HAP-1 (cell line): ENCODE results near the gene CNPY1.
"Not testable (repeated sequence)": the region's sequence is repeated elsewhere in the genome, so short reads cannot be mapped to it uniquely, and the experiment has no call there.

Source experiments
- DNase-seq, 2 experiments: peaks; one replicate each; pipeline ENCODE4 v3.0.0-alpha.2; 2016 to 2020; ENCODE audit warnings: low spot score in 2 of 2
- H3K27me3 ChIP-seq: fragments of 250-450 bp; sonication (Bioruptor Pico); 2 replicates; pipeline ENCODE4 v1.5.1; 2020; ENCODE audit warnings: low read depth, mild to moderate bottlenecking, moderate library complexity
- H3K36me3 ChIP-seq: fragments of 250-450 bp; sonication (Bioruptor Pico); replicated peaks from 2 replicates; pipeline ENCODE4 v1.5.1; 2020; ENCODE audit warnings: mild to moderate bottlenecking
- H3K4me1 ChIP-seq: fragments of 250-450 bp; sonication (Bioruptor Pico); 2 replicates; pipeline ENCODE4 v1.5.1; 2020; ENCODE audit warnings: mild to moderate bottlenecking
- H3K4me3 ChIP-seq: fragments of 250-450 bp; sonication (Bioruptor Pico); 2 replicates; pipeline ENCODE4 v1.5.1; 2020; ENCODE audit warnings: mild to moderate bottlenecking, moderate library complexity
- H3K9me3 ChIP-seq: fragments of 250-450 bp; sonication (Bioruptor Pico); 2 replicates; pipeline ENCODE4 v1.5.1; 2020; ENCODE audit warnings: mild to moderate bottlenecking, moderate library complexity
- in situ Hi-C: fragments of 300-500 bp; cut with MboI; formaldehyde crosslinking; loops from 3 replicates; pipeline ENCODE4 v1.14.3; 2020; ENCODE audit warnings: low sequenced_read_pairs, inconsistent platforms, mixed read lengths

The CNPY1 gene

DNA sequence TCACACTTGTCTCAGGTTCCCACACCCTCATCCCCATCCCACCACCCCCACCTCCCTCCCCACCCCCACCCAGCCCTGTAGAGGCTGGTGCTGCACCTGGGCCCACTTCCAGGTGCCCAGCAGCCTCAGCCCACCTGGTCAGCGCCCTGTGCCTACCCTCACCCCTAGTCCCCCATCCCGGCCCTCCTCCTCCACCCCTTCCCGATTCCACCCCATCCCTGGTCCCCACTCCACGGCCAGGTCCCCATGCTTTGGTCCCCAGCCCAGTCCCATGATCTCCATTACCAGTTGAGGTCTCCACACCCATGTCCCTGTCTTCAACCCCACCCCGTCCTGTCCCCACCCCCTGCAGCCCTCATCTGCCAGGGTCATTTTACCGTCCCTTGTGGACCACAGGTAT is 24.6 kb upstream of the CNPY1 start:
- in situ Hi-C loops = no loop called here
- Histone ChIP-seq H3K36me3 (no peaks in the 10 kb centered on the region), H3K27me3 (no peaks in the 10 kb centered on the region), H3K4me1 (no peaks in the 10 kb centered on the region), H3K9me3 (no peaks in the 10 kb centered on the region), H3K4me3 (no peak overlapping the region)
- no peak for DNase-seq

DNA sequence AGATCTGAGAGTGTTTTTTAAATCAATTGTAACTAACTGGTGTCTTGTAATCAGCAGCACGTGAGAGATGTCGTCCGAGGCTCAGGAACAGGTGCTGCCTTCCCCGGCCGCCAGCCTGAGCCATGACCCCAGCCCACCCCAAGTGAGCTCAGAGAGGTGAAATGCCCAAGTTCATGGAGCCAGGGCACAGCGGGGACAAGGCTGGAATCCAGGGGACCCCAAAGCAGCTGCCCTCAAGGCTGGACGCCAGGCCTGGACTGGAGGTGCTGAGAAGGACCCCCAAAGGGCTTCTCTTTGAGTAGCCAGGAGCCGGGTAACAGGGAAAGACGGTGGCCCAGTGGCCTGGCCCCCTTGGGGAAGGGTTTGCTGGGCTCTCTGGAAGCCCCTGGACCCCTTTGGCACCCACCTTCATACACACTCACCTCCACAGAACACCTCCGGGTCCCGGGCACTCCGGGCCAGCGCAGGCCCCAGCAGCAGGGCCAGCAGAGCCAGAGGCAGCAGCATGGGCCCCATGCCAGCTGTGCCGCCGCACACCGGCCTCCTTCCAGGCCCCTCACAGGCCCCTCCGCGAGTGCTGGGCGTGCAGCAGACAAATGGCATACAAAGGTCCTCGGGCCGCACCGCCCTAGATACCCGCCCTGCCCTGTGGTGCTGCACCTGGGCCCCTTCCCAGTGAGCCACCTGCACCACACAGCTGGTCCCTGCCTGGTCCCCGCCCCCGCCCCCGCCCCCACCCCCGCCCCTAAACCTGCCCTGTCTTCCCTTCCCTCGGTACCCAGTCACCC is 24.0 kb upstream of the CNPY1 start:
- H3K4me1 ChIP-seq = no peaks in the 10 kb centered on the region
- DNase-seq = no peak
- H3K9me3 ChIP-seq = no peaks in the 10 kb centered on the region
- no peak overlapping the region for H3K4me3 ChIP-seq
- in situ Hi-C loops = no loop called here
- H3K36me3 ChIP-seq = no peaks in the 10 kb centered on the region
- H3K27me3 ChIP-seq = no peaks in the 10 kb centered on the region

DNA sequence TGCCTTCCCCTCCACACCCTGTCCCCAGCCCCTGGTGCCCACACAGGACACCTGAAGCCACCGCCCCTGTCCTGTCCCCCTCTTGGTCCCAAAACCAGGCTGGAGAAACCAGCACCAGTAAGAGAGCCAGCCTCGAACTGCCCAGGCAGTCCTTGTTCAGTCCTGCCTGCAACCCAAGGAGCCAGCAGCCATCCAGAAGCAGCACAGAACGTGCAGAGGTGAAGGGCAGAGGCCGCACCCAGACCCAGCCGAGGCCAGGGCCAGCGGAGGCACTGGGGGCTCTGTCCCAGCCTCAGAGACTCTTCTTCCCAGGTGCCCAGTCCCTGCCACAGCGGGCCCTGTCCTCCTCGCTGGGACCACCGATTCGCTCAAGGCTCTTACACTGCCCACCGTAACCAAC is 23.3 kb upstream of the CNPY1 start:
- in situ Hi-C loops = no loop called here
- H3K27me3 ChIP-seq = no peaks in the 10 kb centered on the region
- no peak for DNase-seq

DNA sequence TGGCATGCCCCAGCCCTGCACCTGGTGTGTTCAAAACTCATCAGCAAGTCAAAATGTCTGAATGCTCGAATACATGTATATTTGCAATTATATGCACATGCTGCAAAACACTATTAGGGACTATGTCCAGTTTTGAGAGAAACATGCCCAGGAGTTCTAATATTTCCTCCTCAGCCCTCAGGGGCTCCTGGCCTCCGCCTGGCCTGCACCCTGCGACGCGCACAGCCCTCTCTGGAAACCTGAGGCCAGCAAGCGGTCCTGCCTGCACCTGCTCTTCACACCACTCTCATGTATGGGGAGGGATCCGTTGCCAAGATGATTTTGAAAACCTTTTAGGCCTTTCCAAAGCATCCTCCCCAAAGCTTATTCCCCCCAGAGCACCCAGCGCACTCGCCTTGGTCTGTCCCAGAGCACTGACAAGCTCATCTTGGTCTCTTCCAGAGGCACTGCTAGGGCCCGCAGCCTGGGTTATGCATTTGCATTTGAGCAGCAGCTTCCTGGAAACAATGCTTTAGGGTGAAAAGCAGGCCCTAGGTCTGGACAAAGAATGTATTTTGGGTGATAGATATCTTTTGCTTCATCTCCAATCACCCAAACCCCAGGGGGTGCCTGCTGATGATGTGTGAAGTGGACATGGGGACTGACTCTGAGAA is 22.6 kb upstream of the CNPY1 start:
- H3K4me1 ChIP-seq = no peaks in the 10 kb centered on the region
- in situ Hi-C loops = no loop called here
- H3K4me3 ChIP-seq = no peak overlapping the region
- no peaks in the 10 kb centered on the region for H3K36me3 ChIP-seq
- no peaks in the 10 kb centered on the region for H3K9me3 ChIP-seq
- H3K27me3 ChIP-seq = no peaks in the 10 kb centered on the region
- no peak for DNase-seq

More for the DNA sequence above, 23.3 kb upstream of the CNPY1 start:
- Histone ChIP-seq H3K4me1 (no peaks in the 10 kb centered on the region), H3K4me3 (no peak overlapping the region), H3K9me3 (no peaks in the 10 kb centered on the region), H3K36me3 (no peaks in the 10 kb centered on the region)

DNA sequence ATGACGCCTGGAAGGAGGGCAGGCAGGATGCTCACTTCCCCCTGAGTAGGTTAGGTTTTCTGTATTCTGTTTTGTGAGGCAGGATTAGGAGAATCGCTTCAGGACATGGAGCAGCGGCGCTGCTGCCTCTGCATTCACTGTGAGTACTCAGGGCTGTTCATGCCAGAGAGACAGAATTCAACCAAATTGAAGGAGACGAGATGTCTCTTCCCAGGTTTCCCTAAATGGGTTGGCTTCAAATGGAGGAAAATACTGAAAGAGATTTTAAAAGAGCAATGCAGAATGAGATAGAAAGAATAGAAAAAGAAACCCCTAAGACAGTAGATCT is 21.9 kb upstream of the CNPY1 start:
- H3K27me3 ChIP-seq = no peaks in the 10 kb centered on the region
- DNase-seq = no peak
- in situ Hi-C loops = no loop called here
- no peaks in the 10 kb centered on the region for H3K4me1 ChIP-seq
- H3K4me3 ChIP-seq = no peak overlapping the region
- H3K36me3 ChIP-seq = no peaks in the 10 kb centered on the region
- H3K9me3 ChIP-seq = no peaks in the 10 kb centered on the region

DNA sequence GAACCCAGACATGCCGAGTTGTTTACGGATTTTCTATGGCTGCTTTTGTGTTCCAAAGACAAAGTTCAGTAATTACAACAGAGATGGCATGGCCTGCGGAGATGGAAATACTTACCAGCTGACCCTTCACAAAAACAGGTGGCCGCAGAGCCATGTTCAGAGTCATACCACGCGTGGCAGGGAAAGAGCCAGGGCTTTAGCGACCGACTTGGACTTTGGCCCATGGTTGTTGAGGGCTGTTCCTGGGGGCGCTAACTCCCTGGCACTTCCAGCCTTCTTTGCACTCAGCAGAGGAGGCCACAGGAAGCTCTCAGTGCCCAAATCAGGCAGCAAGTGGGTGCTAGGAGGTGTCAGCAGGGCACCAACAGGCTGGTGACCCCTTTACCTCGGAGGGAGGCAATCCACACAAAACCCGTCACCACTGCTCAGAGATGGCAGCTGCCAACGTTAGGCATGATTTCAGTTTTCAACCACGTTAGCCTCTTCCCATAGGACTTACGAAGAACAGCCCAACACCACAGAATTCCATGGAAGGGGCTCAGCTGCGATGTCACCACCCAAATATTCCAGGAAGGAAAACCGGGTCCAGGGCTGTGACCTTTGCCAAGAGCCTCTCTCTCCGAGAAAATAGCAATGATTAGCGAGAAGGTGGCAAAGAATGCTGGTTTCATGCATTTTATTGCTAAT is 21.4 kb upstream of the CNPY1 start:
- DNase-seq = no peak
- H3K4me3 ChIP-seq = no peak overlapping the region
- H3K27me3 ChIP-seq = no peaks in the 10 kb centered on the region
- H3K36me3 ChIP-seq = no peaks in the 10 kb centered on the region
- H3K9me3 ChIP-seq = no peaks in the 10 kb centered on the region
- in situ Hi-C loops = no loop called here
- no peaks in the 10 kb centered on the region for H3K4me1 ChIP-seq

DNA sequence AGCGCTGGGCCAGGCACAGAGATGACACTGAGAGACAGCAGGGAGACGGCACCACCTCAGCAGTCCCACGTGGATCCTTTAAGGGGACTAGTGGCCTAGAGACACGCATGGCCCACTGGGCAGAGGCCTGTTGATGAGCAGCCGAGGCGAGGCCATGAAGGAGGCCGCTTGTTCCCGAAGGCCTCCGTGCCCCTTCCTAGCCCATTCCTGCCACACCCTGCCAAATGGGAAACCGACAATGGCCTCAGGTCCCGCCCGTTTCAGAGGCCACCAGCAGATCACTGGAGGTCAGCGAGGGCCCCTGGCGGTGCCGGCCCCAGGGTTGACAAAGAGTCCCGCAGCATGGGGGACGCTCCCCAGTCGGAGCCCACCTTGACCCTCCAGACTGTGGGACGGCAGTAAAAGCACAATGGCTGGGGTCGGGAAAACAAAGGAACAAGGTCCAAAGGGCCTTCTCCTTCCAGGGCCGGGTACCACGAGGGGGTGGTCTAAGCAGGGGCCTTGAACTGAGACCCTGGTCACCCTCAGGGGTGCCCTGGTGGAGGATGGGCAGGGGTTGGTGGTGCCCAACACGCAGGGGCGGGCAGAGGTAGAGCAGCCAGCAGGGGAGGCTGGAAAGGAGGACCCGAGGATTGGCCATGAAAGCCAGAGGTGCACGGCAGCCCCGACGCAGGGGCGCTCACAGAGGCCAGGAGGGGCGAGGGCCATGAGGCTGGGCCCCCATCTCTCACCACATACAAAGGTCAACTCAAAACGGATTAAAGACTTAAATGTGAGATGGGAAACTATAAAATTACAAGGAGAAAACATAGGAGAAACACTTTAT is 19.9 kb upstream of the CNPY1 start:
- in situ Hi-C loops = no loop called here
- Histone ChIP-seq H3K4me3 (no peak overlapping the region), H3K36me3 (no peaks in the 10 kb centered on the region), H3K9me3 (no peaks in the 10 kb centered on the region), H3K27me3 (no peaks in the 10 kb centered on the region), H3K4me1 (no peaks in the 10 kb centered on the region)
- no peak for DNase-seq

DNA sequence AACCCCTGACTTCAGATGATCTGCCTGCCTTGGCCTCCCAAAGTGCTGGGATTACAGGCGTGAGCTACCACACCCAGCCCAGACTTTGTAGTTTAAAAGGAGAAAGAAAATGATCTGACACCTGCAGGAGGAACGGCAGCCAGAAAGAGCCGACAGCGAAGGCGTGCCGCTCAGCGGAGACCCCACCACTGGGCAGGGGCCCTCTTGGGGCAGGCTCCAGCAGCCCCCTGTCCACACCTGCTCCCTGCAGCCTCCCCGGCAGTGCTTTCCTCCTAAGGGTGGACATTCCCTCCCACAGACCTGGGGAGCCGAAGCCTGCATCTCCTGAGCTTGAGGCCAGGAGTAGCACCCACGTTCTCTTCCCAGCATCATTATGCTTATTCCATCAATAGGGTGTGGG is 19.2 kb upstream of the CNPY1 start:
- H3K4me1 ChIP-seq = no peaks in the 10 kb centered on the region
- in situ Hi-C loops = no loop called here

DNA sequence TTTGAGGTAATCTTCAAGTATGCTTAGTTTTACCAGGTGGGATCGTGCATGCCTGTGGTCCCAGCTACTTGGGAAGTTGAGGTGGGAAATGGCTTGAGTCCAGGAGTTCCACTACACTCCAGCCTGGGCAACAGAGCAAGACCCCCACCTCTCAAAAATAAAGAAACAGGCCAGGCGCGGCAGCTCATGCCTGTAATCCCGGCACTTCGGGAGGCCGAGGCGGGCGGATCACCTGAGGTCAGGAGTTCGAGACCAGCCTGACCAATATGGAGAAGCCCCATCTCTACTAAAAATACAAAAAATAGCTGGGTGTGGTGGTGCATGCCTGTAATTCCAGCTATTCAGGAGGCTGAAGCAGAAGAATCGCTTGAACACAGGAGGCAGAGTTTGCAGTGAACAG is 16.6 kb upstream of the CNPY1 start:
- H3K9me3 ChIP-seq, H3K4me1 ChIP-seq, H3K4me3 ChIP-seq, DNase-seq, H3K27me3 ChIP-seq, in situ Hi-C loops, H3K36me3 ChIP-seq: not testable (repeated sequence)

More for the DNA sequence above, 19.2 kb upstream of the CNPY1 start:
- Histone ChIP-seq H3K4me3 (no peak overlapping the region), H3K9me3 (no peaks in the 10 kb centered on the region), H3K36me3 (no peaks in the 10 kb centered on the region), H3K27me3 (no peaks in the 10 kb centered on the region)
- no peak for DNase-seq

DNA sequence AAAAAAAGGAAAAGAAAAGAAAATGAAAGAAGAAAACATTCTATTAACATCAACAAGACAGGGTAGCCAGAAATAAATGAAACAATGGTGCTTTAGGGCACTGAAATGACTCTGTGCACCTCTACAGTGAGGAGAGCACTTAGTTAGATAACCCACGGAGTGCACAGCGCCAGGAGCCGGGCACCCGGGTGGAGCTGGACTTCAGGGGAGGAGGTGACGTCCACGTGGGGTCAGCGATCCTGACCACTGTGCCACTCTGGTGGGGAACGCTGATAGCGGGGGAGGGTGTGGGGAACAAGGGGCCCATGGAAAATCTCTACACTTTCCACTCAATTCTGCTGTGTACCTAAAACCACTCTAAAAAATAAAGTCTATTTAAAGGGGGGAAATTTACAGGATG is 15.7 kb upstream of the CNPY1 start:
- H3K9me3 ChIP-seq = no peaks in the 10 kb centered on the region
- no peaks in the 10 kb centered on the region for H3K27me3 ChIP-seq
- no peak for DNase-seq
- H3K36me3 ChIP-seq = no peaks in the 10 kb centered on the region
- in situ Hi-C loops = no loop called here
- H3K4me3 ChIP-seq = no peak overlapping the region
- no peaks in the 10 kb centered on the region for H3K4me1 ChIP-seq

DNA sequence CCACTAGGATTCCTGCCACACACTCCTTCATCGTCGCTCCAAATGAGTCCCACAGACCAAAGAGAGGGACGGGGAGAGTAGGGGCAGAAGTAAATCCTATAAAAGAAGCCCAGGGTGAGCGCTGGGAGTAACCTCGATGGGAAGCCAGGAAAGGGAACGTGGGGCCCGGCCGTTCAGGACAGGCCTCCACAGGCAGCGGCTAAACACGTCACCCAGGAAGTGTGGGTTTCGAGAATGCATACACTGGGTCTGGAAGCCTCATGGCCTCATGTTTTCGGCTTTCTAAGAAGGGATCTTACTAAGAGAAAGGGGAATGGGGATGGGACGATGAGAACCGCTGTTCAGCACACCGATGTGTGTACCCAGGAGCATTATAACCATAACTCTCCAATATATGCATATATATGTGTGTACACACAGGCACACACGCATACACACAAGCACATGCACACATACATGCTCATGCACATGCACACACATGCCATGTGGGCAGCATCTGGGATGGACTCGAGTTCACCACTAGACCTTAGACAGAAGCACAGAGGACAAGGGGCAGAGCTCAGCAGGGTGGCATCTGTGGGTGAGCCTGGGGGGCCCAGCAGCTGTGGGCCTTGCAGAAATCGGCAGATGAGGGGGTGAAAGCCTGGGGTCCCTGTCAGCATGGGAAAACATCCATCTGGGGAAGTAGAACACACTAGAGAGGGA is 14.8 kb upstream of the CNPY1 start:
- no peaks in the 10 kb centered on the region for H3K9me3 ChIP-seq
- H3K4me3 ChIP-seq = no peak overlapping the region
- in situ Hi-C loops = no loop called here
- H3K36me3 ChIP-seq = no peaks in the 10 kb centered on the region
- DNase-seq = no peak
- H3K27me3 ChIP-seq = no peaks in the 10 kb centered on the region
- no peaks in the 10 kb centered on the region for H3K4me1 ChIP-seq

DNA sequence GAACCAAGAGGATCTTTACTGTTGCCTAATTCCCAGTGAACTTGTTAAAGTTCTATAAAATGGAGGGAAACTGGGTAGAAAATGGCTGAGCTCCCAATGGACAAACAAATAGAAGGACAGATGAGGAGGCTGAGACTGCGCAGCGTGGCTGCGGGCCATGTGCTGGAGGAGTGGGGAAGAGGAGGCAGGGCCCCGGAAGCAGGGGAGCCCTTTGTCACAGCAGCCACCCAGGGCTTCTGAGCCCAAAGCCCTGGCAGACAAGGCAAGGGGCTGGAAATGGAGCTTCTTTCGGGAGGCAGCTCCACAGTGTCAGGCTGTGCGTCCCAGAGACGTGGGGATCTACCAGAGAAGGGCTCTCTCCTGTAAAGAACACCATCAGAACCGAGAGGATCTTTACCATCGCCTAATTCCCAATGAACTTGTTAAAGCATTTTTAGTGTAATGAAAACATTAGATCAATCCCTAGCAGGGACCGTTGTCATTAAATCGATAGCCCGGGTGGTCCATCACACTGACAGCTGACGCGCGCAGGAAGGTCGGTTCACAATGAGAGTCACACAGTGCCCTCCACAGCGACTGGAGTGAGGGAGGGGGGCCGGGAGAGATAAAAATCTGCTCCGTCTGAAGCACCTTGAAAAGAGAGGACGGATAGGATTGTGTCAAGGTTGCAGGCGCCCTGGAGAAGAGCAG is 14.0 kb upstream of the CNPY1 start:
- Histone ChIP-seq H3K36me3 (no peaks in the 10 kb centered on the region), H3K27me3 (no peaks in the 10 kb centered on the region), H3K4me3 (no peak overlapping the region), H3K4me1 (no peaks in the 10 kb centered on the region), H3K9me3 (no peaks in the 10 kb centered on the region)
- DNase-seq = no peak
- in situ Hi-C loops = no loop called here
